Activated B cell treated with CpG ODN at 0.5 μM for 24 hours (primary cell): ENCODE results near the gene ZNF689. TPM values are rescaled to one million over a fixed set of nuclear protein-coding genes. Genes with fewer than 3 reads are reported as not detected.
A peak's percentile ranks its signal among the peaks of the same experiment; 100 is the strongest.

ENCODE experiments used
- ATAC-seq: fragments of 200-7000 bp; cut with Tn5 transposase; one replicate; pipeline ENCODE4 v1.10.0; 2021; ENCODE audit warnings: low read depth, mild to moderate bottlenecking, moderate library complexity
- CTCF ChIA-PET: fragments of 350-600 bp; sonication (Branson Sonifier 250); formaldehyde crosslinking; loops from one replicate; lab custom pipeline; 2021; ENCODE audit warnings: antibody characterized with exemption; lab: Charles Lee
- POLR2A ChIA-PET: fragments of 350-600 bp; sonication (Branson Sonifier 250); formaldehyde crosslinking; loops from one replicate; lab custom pipeline; 2021; ENCODE audit warnings: antibody characterized with exemption; lab: Charles Lee
- DNase-seq: peaks from one replicate; pipeline ENCODE4 v3.0.0; 2022
- H3K27ac Mint-ChIP-seq: one replicate; pipeline ENCODE4 v1.8.0; 2020; ENCODE audit warnings: mixed read lengths
- H3K27me3 Mint-ChIP-seq: one replicate; pipeline ENCODE4 v1.8.0; 2021; ENCODE audit warnings: mixed read lengths
- H3K36me3 Mint-ChIP-seq: one replicate; pipeline ENCODE4 v1.8.0; 2021; ENCODE audit warnings: low read depth, mixed read lengths
- H3K4me1 Mint-ChIP-seq: one replicate; pipeline ENCODE4 v1.8.0; 2021; ENCODE audit warnings: mixed read lengths
- H3K4me3 Mint-ChIP-seq: one replicate; pipeline ENCODE4 v1.8.0; 2020; ENCODE audit warnings: mild to moderate bottlenecking, mixed read lengths
- H3K9me3 Mint-ChIP-seq: one replicate; pipeline ENCODE4 v1.8.0; 2020; ENCODE audit warnings: mixed read lengths
- intact Hi-C: fragments of 100-400 bp; cut with micrococcal nuclease; formaldehyde crosslinking; loops from one replicate; pipeline ENCODE4 v1.15.1; 2024
- total RNA-seq: library from RNA; stranded (reverse); gene quantifications from 2 replicates; pipeline ENCODE4 v1.2.3, GENCODE V29; 2022
- TF ChIP-seq, protein P1 (sequence below): fragments of 200-600 bp; IDR thresholded peaks from one replicate; pipeline ENCODE4 v1.8.0; 2022; ENCODE audit warnings: antibody characterized with exemption, mild to moderate bottlenecking

The ZNF689 gene
- total RNA-seq, 1 donor from 2014 or later = 10.1 TPM

DNA sequence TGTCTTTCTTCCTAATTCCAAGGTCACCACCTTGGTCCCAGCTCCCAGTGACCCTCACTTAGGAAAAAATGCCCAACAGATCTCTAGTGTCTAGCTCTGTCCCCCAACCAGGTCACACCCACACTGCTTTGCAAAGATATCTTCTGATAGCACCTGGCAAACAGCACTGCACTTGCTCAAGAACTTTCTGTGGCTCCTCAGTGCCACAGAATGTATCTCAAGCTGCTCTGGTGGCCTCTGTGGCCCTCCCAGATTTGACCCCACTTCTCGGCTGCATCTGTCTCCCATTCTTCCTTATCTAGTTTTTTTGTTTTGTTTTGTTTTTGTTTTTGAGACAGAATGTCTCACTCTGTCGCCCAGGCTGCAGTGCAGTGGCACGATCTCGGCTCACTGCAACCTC, 43.7 kb downstream of the ZNF689 start:
- TF ChIP-seq, protein P1, sequence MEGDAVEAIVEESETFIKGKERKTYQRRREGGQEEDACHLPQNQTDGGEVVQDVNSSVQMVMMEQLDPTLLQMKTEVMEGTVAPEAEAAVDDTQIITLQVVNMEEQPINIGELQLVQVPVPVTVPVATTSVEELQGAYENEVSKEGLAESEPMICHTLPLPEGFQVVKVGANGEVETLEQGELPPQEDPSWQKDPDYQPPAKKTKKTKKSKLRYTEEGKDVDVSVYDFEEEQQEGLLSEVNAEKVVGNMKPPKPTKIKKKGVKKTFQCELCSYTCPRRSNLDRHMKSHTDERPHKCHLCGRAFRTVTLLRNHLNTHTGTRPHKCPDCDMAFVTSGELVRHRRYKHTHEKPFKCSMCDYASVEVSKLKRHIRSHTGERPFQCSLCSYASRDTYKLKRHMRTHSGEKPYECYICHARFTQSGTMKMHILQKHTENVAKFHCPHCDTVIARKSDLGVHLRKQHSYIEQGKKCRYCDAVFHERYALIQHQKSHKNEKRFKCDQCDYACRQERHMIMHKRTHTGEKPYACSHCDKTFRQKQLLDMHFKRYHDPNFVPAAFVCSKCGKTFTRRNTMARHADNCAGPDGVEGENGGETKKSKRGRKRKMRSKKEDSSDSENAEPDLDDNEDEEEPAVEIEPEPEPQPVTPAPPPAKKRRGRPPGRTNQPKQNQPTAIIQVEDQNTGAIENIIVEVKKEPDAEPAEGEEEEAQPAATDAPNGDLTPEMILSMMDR = no peak
- intact Hi-C loops = no loop called here
- H3K4me1 Mint-ChIP-seq = peaks cover 33% of the 10 kb centered on the region
- H3K36me3 Mint-ChIP-seq = peaks cover under 1% of the 10 kb centered on the region
- H3K27me3 Mint-ChIP-seq = no peaks in the 10 kb centered on the region
- no peak overlapping the region for H3K4me3 Mint-ChIP-seq
- no peak for DNase-seq
- H3K9me3 Mint-ChIP-seq = no peaks in the 10 kb centered on the region
- ChIA-PET CTCF (interaction anchor here (1.1 kb wide), 1 partner anchor 31 kb away, joined by 3 read pairs; no protein-coding TSS in a partner anchor), POLR2A (interaction anchor here (0.5 to 2.2 kb wide), 5 partner anchors 8 to 149 kb away, joined by 3 to 37 read pairs (median 5); partner anchors contain the start of genes ZNF689 and ZNF764)
- ATAC-seq = no peak
- peak overlapping the region; percentile 59 for H3K27ac Mint-ChIP-seq

DNA sequence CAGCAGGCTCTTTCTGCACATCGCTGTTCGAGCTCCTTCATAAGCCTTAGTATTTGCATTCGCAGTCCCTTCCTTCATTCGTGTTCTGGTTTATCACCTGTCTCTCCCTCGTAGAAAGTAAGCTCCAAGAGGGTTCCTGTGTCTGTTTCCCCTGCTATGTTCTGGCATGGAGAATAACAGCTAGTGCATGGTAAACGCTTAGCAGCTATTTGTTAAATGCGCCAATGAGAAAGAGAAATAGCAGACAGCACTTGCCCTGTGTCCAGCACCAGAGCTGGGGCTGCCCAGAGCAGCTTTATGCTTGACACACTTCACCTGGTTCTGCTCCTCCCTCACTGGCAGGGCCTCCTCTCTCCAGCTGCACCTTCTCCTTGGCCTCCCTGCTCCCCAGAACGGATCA, 44.2 kb downstream of the ZNF689 start:
- no peak for DNase-seq
- peaks cover 35% of the 10 kb centered on the region for H3K4me1 Mint-ChIP-seq
- H3K27me3 Mint-ChIP-seq = no peaks in the 10 kb centered on the region
- ATAC-seq = no peak
- TF ChIP-seq, protein P1 = no peak
- POLR2A ChIA-PET = interaction anchor here (0.7 to 1.5 kb wide), 3 partner anchors 13 to 148 kb away, joined by 3 to 4 read pairs (median 4); partner anchors contain the start of gene ZNF689
- no peak overlapping the region for H3K4me3 Mint-ChIP-seq
- CTCF ChIA-PET = no interaction called here
- intact Hi-C loops = no loop called here
- peaks cover 2% of the 10 kb centered on the region for H3K36me3 Mint-ChIP-seq
- H3K27ac Mint-ChIP-seq = no peak overlapping the region
- H3K9me3 Mint-ChIP-seq = no peaks in the 10 kb centered on the region

DNA sequence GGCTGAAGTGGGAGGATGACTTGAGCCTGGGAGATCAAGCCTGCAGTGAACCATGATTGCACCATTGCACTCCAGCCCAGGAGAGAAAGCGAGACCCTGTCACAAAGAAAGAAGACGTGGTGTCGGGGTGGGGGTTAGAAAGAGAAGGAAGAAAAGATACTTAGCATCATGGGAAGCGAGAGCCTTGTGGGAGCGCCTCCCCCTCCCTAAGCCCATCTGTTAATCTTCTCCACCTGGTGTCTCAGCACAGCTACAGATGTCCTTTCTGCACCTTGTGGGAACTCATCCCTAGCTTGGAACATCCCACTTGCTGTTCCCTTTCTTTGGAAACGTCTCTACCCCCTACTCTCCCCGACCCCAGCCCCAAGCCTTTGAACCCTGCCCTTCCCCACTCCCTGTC, 44.7 kb downstream of the ZNF689 start:
- DNase-seq (no peak), ATAC-seq (no peak)
- peaks cover 34% of the 10 kb centered on the region for H3K4me1 Mint-ChIP-seq
- no peak overlapping the region for H3K4me3 Mint-ChIP-seq
- ChIA-PET CTCF (interaction anchor here (1.5 kb wide), 1 partner anchor 30 kb away, joined by 3 read pairs; no protein-coding TSS in a partner anchor), POLR2A (interaction anchor here (0.7 to 1.5 kb wide), 3 partner anchors 13 to 148 kb away, joined by 3 to 4 read pairs (median 4); partner anchors contain the start of gene ZNF689)
- TF ChIP-seq, protein P1 = no peak
- no peaks in the 10 kb centered on the region for H3K27me3 Mint-ChIP-seq
- no peak overlapping the region for H3K27ac Mint-ChIP-seq
- H3K9me3 Mint-ChIP-seq = no peaks in the 10 kb centered on the region
- H3K36me3 Mint-ChIP-seq = peaks cover 2% of the 10 kb centered on the region
- intact Hi-C loops = no loop called here

DNA sequence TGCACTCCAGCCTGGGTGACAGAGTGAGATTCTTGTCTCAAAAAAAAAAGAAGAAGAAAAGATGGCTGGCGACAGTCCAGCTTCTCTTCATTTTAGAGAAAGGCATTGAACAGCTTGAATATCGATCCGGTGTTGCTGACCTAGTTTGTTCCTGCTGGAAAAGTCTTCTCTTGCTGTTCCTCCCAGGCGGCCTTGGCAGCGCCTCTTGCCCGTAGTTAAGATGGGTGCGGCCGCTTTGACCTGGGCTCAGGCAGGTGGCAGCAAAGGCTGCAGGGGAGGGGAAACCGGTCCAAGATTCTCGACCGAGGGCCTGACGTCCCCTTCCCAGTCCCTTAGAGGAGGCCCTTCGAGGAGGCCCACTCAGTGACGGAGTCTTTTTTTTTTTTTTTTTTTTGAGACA, 48.2 kb downstream of the ZNF689 start:
- ChIA-PET POLR2A (interaction anchor here (0.7 to 6.3 kb wide), 11 partner anchors 9 to 132 kb away, joined by 3 to 152 read pairs (median 6); partner anchors contain the start of genes DCTPP1, PRR14, ZNF688 and ZNF689), CTCF (interaction anchor here (1.2 to 1.6 kb wide), 2 partner anchors 37 to 132 kb away, joined by 5 to 6 read pairs; partner anchors contain the start of gene DCTPP1)
- no peak for DNase-seq
- TF ChIP-seq, protein P1 = no peak
- Mint-ChIP-seq H3K36me3 (peaks cover 2% of the 10 kb centered on the region), H3K27me3 (no peaks in the 10 kb centered on the region), H3K27ac (peak overlapping the region; percentile 94), H3K4me3 (peak overlapping the region; percentile 90), H3K4me1 (peaks cover 30% of the 10 kb centered on the region), H3K9me3 (no peaks in the 10 kb centered on the region)
- intact Hi-C loops = no loop called here
- no peak for ATAC-seq

DNA sequence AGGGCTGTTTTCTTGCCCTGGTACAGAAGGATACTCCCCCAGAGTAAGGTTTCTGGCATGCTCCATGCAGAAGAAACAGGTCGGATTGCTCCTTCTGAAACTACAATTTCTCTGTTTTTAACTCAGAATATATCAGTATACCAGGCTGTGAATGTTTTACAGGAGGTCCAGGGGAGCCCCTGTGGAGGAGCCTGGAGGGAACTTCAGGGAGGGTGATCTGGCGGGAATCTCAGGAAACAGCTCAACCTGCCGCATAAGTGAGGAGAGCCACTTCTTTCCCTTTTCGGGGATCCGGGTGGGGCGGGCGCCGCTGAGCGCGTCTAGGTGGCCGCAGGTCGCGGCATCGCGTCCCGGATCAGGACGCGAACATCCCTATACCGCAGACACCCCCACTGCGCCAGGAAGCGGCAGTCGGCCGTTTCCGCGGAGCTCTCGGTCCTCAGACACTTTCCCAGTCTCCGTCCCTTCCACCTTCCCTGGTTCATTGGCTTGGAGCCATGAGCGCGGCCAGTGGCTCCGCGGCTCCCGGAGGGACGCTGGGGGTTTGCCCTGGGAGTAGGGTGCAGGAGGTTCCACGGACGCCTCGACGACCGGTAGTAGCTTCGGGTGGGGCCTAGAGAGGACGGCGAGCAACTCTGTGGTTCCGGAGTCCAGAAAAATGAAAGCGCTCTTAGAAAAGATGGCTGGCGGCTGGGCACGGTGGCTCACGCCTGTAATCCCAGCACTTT, 48.9 kb downstream of the ZNF689 start:
- no peaks in the 10 kb centered on the region for H3K27me3 Mint-ChIP-seq
- DNase-seq (peak; percentile 46), ATAC-seq (no peak)
- CTCF ChIA-PET = interaction anchor here (1.2 to 1.6 kb wide), 3 partner anchors 11 to 131 kb away, joined by 4 to 6 read pairs (median 5); partner anchors contain the start of genes DCTPP1 and ZNF688
- peak overlapping the region; percentile 90 for H3K4me3 Mint-ChIP-seq
- TF ChIP-seq, protein P1 = no peak
- H3K27ac Mint-ChIP-seq = peak overlapping the region; percentile 94
- POLR2A ChIA-PET = interaction anchor here (0.6 to 6.3 kb wide), 16 partner anchors 10 to 154 kb away, joined by 3 to 152 read pairs (median 6); partner anchors contain the start of genes DCTPP1, PRR14, ZNF688 and ZNF689
- H3K9me3 Mint-ChIP-seq = no peaks in the 10 kb centered on the region
- H3K36me3 Mint-ChIP-seq = peaks cover 4% of the 10 kb centered on the region
- intact Hi-C loops = no loop called here
- H3K4me1 Mint-ChIP-seq = peaks cover 33% of the 10 kb centered on the region
